ENCODE data around the gene SERPINB1. TPM values are rescaled to one million over a fixed set of nuclear protein-coding genes. Genes with fewer than 3 reads are reported as not detected.
"Not testable (repeated sequence)": the region's sequence is repeated elsewhere in the genome, so short reads cannot be mapped to it uniquely, and the experiment has no call there.

Gene SERPINB1
- total and polyA plus RNA-seq, 10 donors = 54.9 to 194 (median 98.0) TPM

DNA sequence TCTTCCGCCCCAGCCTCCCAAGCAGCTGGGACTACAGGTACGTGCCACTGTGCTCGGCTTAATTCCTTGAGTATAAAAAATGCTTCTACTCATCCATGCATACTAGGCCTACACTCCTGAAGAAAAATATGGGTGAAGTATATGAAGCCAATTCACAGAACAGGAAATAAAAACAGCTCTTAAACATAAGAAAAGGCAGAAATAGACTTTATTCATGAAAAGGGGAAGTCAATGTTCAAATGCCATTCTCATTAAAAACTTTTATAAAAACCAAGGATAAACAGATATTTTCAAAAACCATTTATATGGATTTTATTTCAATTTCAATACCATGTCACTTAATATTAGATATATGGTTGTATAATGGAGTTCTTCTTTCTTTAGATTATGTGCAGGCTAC lies 43.1 kb upstream of the SERPINB1 start:
- peaks cover 0 to 27% (median 10%) of the 10 kb centered on the region in 6 donors for H3K36me3 ChIP-seq
- H3K9me3 ChIP-seq = no peaks in the 10 kb centered on the region
- no peaks in the 10 kb centered on the region for H3K27me3 ChIP-seq (replicated peaks in 1 of 7)
- WGBS, 5 donors = 64 to 80% (median 68%) methylated on average over 3 of the region's 3 CpGs
- TF ChIP-seq POLR2AphosphoS5 (IDR thresholded peaks at IDR 0.05) = no peak
- TF ChIP-seq, protein P1, sequence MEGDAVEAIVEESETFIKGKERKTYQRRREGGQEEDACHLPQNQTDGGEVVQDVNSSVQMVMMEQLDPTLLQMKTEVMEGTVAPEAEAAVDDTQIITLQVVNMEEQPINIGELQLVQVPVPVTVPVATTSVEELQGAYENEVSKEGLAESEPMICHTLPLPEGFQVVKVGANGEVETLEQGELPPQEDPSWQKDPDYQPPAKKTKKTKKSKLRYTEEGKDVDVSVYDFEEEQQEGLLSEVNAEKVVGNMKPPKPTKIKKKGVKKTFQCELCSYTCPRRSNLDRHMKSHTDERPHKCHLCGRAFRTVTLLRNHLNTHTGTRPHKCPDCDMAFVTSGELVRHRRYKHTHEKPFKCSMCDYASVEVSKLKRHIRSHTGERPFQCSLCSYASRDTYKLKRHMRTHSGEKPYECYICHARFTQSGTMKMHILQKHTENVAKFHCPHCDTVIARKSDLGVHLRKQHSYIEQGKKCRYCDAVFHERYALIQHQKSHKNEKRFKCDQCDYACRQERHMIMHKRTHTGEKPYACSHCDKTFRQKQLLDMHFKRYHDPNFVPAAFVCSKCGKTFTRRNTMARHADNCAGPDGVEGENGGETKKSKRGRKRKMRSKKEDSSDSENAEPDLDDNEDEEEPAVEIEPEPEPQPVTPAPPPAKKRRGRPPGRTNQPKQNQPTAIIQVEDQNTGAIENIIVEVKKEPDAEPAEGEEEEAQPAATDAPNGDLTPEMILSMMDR (IDR thresholded peaks at IDR 0.05 in 8 of 11, conservative IDR thresholded peaks at IDR 0.05 in 3 of 11) = no peak
- TF ChIP-seq POLR2A (IDR thresholded peaks at IDR 0.05) = no peak
- H3K4me1 ChIP-seq = peaks cover 3 to 90% (median 49%) of the 10 kb centered on the region in 6 donors
- no peak for DNase-seq
- peak overlapping the region in 6 of 8 donors; percentile 29 to 71 (median 58) for H3K27ac ChIP-seq
- H3K4me3 ChIP-seq = no peak overlapping the region
- intact Hi-C loops (cut with DNase I; ENCODE audit: low total_unique reads) = no loop called here

DNA sequence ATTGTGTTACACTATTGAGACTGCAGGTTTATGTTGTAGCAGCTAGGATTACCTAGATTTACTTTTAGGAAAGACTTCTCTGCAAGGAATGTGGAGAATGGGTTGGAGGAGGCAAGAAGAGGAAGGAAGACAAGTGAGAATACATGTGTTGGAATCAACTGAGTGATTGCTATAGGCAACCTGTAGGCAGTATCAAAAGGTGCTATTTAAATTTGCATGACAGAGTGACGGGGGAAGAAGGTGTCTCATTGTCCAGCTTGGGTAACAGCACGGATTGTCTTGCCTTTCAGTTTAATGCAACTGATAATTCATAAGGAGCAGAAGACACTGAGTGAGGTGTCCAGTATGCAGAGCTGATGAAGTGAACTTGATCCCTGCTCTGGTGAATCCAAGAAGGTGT lies 42.0 kb upstream of the SERPINB1 start:
- Histone ChIP-seq H3K27me3 (replicated peaks in 1 of 7) (no peaks in the 10 kb centered on the region), H3K27ac (peak overlapping the region in 6 of 8 donors; percentile 3 to 71 (median 54)), H3K9me3 (no peaks in the 10 kb centered on the region), H3K4me1 (peaks cover 3 to 94% (median 53%) of the 10 kb centered on the region in 6 donors), H3K36me3 (peaks cover 0 to 16% (median 2%) of the 10 kb centered on the region in 6 donors), H3K4me3 (no peak overlapping the region)
- WGBS, 5 donors = 60 to 83% (median 81%) methylated on average over 2 of the region's 2 CpGs
- TF ChIP-seq POLR2AphosphoS5 (IDR thresholded peaks at IDR 0.05) (no peak), POLR2A (IDR thresholded peaks at IDR 0.05) (no peak)
- TF ChIP-seq, protein P1 (IDR thresholded peaks at IDR 0.05 in 8 of 11, conservative IDR thresholded peaks at IDR 0.05 in 3 of 11) = no peak
- DNase-seq = no peak
- intact Hi-C loops (cut with DNase I; ENCODE audit: low total_unique reads) = no loop called here

DNA sequence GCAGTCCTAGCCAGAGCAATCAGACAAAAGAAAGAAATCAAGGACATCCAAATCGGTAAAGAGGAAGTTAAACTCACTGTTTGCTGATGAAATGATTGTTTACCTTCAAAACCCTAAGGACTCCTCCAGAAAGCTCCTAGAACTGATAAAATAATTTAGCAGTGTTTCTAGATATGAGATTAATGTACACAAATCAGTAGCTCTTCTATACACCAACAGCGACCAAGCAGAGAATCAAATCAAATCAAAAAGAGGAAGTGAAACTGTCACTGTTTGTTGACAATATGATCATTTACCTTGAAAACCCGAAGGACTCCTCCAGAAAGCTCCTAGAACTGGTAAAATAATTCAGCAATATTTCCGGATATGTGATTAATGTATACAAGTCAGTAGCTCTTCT lies 39.8 kb upstream of the SERPINB1 start:
- no peak for TF ChIP-seq POLR2A (IDR thresholded peaks at IDR 0.05)
- TF ChIP-seq POLR2AphosphoS5 (IDR thresholded peaks at IDR 0.05) = no peak
- TF ChIP-seq, protein P1 (IDR thresholded peaks at IDR 0.05 in 8 of 11, conservative IDR thresholded peaks at IDR 0.05 in 3 of 11) = no peak

DNA sequence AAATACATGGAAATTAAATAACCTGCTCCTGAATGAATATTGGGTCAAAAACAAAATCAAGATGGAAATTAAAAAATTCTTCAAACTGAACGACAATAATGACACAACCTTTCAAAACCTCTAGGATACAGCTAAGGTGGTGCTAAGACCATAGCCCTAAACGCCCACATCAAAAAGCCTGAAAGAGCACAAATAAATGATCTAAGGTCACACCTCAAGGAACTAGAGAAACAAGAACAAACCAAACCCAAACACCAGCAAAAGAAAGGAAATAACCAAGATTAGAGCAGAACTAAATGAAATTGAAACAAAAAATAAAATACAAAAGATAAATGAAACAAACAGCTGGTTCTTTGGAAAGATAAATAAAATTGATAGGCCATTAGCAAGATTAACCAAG lies 38.5 kb upstream of the SERPINB1 start:
- Histone ChIP-seq H3K4me3 (peak overlapping the region in 3 of 8 donors; percentile 17 to 59 (median 29)), H3K27ac (peak overlapping the region; percentile 29 to 98 (median 83)), H3K4me1 (peaks cover 15 to 91% (median 68%) of the 10 kb centered on the region in 6 donors)
- H3K27me3 ChIP-seq (replicated peaks in 1 of 7); DNase-seq; intact Hi-C loops (cut with DNase I; ENCODE audit: low total_unique reads); H3K9me3 ChIP-seq; H3K36me3 ChIP-seq: not testable (repeated sequence)
- WGBS, 5 donors = 32 to 80% (median 44%) methylated on average over 2 of the region's 2 CpGs

More for the DNA sequence above, 39.8 kb upstream of the SERPINB1 start:
- peak overlapping the region in 6 of 8 donors; percentile 8 to 59 (median 20) for H3K4me3 ChIP-seq
- H3K36me3 ChIP-seq = no peaks in the 10 kb centered on the region
- H3K9me3 ChIP-seq = no peaks in the 10 kb centered on the region
- peak overlapping the region; percentile 38 to 98 (median 83) for H3K27ac ChIP-seq
- DNase-seq = no peak
- intact Hi-C loops (cut with DNase I; ENCODE audit: low total_unique reads) = no loop called here
- H3K4me1 ChIP-seq = peaks cover 14 to 97% (median 70%) of the 10 kb centered on the region in 6 donors
- H3K27me3 ChIP-seq (replicated peaks in 1 of 7) = no peaks in the 10 kb centered on the region
- WGBS, 5 donors = 24 to 30% (median 28%) methylated on average over 4 of the region's 4 CpGs
